ENCODE results near the gene HLF. TPM values are rescaled to one million over a fixed set of nuclear protein-coding genes. Genes with fewer than 3 reads are reported as not detected.

The HLF gene
- total RNA-seq, 2 experiments from 2014 or later = 0.19 to 0.32 TPM

DNA sequence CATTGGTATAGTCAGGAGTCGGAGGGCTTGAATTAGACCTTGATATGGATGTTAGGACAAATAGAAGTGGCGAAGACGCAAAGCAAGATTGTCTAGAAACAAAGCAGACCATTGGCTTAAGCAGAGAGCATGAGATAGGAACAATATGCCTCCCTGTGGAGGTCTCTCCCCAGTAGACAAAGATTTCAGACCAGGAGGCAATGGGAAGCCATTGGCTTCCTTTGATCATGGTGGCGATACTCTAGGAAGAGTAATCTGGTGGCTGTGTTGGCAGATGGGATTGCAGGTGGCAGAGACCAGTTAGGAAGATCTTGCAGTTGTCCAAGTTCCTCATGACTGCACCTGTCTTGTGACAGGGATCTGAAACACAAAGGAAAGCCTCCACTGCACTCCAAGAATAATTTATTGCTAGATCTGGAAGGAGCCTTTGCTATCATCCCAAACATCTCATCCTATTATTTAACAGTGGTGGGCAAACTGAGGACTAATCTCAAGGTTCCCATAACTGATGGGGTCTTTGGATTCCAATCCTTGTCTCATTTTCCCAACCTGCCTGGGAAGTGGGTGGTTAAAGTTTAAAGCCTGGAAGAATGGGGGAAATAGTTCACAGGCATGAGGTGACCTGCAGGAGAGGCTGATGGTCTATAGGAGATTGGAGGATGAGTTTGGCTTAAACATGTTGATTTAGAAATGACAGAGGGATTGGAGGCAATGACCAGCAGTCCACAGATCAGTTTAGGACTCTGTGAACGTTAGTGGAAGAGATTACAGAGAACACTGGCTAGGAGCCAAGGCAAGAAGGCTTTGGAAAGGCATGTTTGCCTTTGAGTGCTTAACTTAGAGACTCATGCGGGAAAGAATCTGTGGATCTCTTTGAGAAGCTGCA is 37.0 kb downstream of the HLF start:
- Mint-ChIP-seq H3K27ac (no peak overlapping the region), H3K27me3 (no peaks in the 10 kb centered on the region), H3K4me1 (no peaks in the 10 kb centered on the region), H3K9me3 (no peaks in the 10 kb centered on the region), H3K36me3 (no peaks in the 10 kb centered on the region), H3K4me3 (no peak overlapping the region)
- no peak for DNase-seq

DNA sequence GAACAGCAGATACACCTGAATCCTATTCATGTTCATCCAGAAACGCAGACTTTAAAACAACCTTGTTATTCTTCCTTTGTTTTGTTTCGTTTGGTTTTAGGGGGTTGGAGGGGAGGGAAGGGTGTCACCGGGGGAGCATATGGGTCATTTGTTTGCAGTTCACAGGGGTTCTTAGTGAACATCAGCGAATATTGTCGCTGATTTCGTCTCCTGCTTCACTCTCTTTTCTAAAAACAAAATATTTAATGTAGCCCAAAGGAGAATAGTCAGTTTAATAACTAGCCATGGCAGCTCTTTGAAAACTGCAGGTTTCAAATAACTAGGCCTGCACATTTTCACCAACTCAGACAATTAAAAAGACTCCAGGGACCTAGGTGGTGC is 37.6 kb downstream of the HLF start:
- Mint-ChIP-seq H3K4me3 (no peak overlapping the region), H3K4me1 (no peaks in the 10 kb centered on the region), H3K27ac (no peak overlapping the region), H3K9me3 (no peaks in the 10 kb centered on the region), H3K36me3 (no peaks in the 10 kb centered on the region), H3K27me3 (no peaks in the 10 kb centered on the region)
- no peak for DNase-seq

DNA sequence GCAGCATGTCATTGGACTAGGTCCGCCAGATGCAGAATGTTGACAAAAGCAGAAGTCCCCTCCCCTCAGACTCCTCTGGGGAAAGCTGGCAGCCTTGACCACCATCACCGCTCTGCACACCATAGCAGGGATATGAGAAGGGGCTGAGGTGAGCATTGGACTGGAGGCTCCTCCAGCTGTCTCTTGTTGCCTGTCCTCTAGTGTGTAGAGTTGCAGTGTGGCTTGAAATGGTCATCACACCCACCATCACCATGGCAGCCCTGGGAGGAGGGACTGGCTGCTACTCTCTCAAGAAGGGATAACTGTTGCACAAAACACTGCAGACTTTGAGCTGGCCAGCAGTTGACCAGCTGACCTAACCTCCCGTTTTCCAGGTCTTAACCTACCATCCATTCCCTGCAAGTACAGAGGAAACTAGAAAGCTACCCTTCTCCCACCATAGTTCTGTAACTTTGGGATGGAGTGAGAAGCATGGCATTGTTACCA is 38.3 kb downstream of the HLF start:
- Mint-ChIP-seq H3K4me1 (no peaks in the 10 kb centered on the region), H3K27me3 (no peaks in the 10 kb centered on the region), H3K9me3 (no peaks in the 10 kb centered on the region), H3K27ac (no peak overlapping the region), H3K4me3 (no peak overlapping the region), H3K36me3 (no peaks in the 10 kb centered on the region)
- no peak for DNase-seq

DNA sequence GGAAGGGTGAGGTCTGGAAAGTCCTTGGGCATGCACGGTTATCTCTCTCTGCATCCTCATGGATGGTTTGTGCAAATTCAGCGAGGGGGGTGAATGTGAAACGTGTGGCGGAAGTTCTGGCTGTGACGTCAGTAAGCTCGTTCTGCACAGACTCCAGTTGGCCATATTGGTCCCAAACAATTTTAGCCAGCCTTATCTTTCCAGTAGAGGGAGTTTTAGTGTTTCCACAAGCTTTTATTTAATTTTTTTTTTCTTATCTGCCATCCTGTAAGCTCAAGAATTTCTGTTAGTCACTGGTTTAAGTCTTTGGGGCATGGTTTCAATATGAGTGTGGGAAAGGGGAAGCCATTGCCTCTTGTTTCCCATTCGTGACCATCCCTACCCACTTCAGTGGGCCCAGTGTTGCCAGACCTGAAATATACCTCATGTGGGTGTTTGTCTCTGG is 39.0 kb downstream of the HLF start:
- DNase-seq = no peak
- H3K4me1 Mint-ChIP-seq = no peaks in the 10 kb centered on the region
- H3K4me3 Mint-ChIP-seq = no peak overlapping the region
- no peak overlapping the region for H3K27ac Mint-ChIP-seq
- no peaks in the 10 kb centered on the region for H3K9me3 Mint-ChIP-seq
- H3K27me3 Mint-ChIP-seq = no peaks in the 10 kb centered on the region
- H3K36me3 Mint-ChIP-seq = no peaks in the 10 kb centered on the region

DNA sequence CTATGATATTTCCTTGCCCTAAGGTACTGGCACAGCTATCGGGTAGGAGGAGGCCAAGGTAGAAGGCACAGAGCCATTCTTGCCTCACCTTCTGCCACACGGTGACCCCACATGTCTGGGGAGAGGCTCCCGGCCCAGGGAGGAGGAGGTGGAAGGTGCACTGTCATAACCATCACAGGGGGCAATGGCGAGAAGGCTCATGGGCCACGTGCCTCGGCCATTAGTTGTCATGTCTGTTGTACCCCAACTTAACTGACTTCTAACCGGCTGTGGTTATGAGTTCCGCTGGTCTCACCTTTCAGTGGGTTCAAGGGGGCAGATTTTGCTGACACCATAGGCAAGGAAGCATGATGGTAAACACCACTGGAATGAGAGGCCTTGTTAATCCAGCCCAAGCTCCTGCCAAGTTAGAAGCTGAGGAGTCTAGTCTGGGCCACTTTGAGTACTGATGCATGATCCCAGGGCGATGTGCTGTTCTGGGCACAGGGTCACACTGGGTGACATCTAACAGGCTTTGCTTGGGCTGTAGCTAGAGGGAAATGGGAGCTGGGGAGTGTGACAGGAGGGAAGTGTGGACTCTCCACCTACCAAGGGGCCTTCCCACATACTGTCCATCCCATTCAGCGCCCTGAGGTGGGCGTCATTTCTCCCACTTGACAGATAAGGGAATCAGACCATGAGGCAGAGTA is 39.6 kb downstream of the HLF start:
- H3K4me3 Mint-ChIP-seq = no peak overlapping the region
- no peaks in the 10 kb centered on the region for H3K4me1 Mint-ChIP-seq
- H3K27me3 Mint-ChIP-seq = no peaks in the 10 kb centered on the region
- no peak for DNase-seq
- no peaks in the 10 kb centered on the region for H3K9me3 Mint-ChIP-seq
- no peak overlapping the region for H3K27ac Mint-ChIP-seq
- H3K36me3 Mint-ChIP-seq = no peaks in the 10 kb centered on the region

DNA sequence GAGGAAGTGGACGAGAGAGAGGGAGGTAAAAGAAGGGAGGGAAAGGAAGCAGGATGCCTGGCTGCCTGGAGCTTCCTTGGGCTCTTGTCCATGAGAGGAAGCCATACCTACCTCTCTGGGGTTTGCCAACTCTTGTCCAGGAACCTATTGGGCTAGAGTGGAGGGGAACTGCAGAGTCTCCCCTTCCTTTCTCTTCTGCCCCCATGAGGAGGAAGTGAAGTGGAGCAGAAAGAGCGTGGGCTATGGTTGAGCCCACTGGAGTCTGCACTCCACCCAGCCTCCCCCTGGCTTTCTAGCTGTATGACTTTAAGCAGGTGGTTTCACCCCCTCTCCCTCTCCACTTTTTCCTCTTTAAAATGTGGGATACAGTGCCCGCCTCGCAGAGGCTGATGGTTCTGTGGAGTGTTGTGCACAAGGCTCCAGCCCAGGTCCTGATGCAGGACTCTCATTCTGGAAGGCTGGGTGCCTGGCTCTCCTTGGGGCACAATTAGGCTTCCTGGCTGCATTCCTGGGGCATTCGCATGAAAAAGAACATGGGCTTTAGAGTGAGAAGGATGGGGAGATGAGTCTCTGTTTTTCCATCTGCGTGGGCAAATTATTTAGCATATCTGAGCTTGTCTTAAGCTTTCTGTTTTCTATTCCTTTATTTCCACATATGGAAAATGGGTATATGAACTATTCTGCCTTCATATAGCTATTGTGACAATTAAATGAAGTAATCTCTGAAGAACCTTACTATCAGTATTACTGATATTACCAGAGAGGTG is 40.7 kb downstream of the HLF start:
- DNase-seq = no peak
- Mint-ChIP-seq H3K36me3 (no peaks in the 10 kb centered on the region), H3K4me1 (no peaks in the 10 kb centered on the region), H3K27ac (no peak overlapping the region), H3K27me3 (peaks cover 4% of the 10 kb centered on the region), H3K9me3 (no peaks in the 10 kb centered on the region), H3K4me3 (no peak overlapping the region)

DNA sequence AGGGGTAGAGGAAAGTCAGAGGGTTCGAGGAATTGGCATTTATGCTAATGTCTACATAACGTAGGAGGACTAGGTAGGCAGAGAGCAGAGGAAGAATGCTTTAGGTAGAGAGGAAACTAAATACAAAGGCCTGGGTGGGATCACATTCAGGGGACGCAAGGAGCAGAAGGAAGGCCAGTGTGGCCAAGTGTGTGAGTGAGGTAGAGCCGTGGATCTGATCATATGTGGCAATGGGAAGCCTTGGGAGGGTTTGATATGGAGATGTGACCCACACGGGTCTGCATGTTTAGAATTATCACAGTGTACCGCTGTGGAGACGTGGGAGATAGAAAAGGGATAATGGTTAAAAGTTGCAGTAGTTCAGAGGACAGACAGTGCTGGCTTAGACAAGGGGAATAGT is 43.1 kb downstream of the HLF start:
- Mint-ChIP-seq H3K27ac (no peak overlapping the region), H3K36me3 (no peaks in the 10 kb centered on the region), H3K27me3 (peaks cover 4% of the 10 kb centered on the region), H3K4me1 (no peaks in the 10 kb centered on the region), H3K9me3 (no peaks in the 10 kb centered on the region), H3K4me3 (no peak overlapping the region)
- DNase-seq = no peak

DNA sequence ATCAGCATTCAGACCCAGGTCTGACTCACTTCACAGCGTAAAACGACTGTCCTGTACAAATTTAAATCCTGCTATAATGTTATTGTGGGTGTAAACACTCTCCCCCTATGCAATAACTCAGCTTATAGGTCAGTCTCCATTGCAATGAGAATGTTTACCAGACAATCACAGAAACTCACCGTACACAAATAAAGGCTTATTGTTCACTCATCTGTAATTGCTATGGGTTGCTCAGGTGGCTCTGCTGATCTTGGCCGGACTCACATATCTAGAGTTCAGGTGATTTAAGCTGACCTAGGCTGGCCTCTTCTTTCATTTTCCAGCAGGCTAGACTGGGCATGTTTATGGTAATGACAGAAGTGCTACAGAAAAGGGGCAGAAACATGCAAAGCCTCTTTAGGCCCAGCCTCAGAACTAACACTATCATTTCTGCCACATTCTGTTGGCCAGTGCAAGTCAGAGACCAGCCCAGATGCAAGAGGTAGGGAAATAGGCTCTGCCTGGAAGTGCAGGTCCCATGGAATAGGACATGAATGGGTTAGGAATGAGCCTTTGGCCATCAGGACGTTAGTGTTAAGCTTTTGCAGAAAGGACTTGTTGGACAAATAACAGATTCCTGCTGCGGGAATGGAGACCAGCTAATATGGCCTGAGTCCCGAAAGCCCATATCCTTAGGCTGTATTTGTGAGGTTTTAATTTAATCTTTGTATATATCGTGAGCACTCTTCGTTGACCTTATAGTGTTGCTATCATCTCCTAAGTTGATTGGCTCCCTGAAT is 44.0 kb downstream of the HLF start:
- Mint-ChIP-seq H3K36me3 (no peaks in the 10 kb centered on the region), H3K27me3 (peaks cover 4% of the 10 kb centered on the region), H3K27ac (no peak overlapping the region), H3K4me1 (no peaks in the 10 kb centered on the region), H3K9me3 (no peaks in the 10 kb centered on the region), H3K4me3 (no peak overlapping the region)
- no peak for DNase-seq

DNA sequence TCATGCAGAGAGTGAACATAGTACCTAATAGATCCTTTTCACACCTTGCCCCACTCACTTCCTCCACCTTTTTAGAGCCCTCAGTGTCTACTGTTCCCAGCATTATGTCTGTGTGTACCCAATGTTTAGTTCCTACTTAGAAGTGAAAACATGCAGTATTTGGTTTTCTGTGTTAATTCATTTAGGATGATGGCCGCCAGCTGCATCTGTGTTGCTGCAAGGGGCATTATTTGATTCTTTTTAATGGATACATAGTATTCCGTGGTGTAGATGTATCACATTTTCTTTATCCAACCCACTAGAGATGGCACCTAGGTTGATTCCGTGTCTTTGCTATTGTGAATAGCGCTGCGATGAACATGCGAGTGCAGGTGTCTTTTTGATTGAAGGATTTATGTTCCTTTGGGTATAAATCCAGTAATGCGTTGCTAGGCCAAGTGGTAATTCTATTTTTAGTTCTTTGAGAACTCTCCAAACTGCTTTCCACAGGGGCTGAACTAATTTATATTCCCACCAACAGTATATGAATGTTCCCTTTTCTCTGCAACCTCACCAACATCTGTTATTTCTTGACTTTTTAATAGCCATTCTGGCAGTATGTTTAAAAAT is 47.1 kb downstream of the HLF start:
- peaks cover 4% of the 10 kb centered on the region for H3K27me3 Mint-ChIP-seq
- no peak overlapping the region for H3K27ac Mint-ChIP-seq
- DNase-seq = no peak
- H3K36me3 Mint-ChIP-seq = no peaks in the 10 kb centered on the region
- no peaks in the 10 kb centered on the region for H3K9me3 Mint-ChIP-seq
- no peaks in the 10 kb centered on the region for H3K4me1 Mint-ChIP-seq
- no peak overlapping the region for H3K4me3 Mint-ChIP-seq

DNA sequence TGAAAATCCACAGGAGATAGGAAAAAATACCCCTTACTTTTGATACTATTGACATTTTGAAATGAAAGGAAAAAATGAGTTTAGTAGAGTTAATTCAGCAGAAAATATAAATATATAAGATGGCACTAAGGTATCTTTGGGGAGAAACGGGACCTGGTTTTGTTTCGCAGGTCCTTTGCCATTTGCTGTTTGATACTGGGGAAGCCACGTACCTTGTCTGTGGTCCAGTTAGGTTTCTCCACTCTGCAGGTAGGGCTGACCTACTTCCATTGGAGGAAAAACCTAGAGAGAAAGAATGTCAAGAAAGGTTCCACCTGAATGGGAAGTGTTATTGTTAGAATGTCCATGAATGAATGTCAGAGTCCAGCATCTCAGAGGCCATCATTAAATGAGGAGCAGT is 48.1 kb downstream of the HLF start:
- H3K4me3 Mint-ChIP-seq = no peak overlapping the region
- H3K27me3 Mint-ChIP-seq = peaks cover 4% of the 10 kb centered on the region
- H3K9me3 Mint-ChIP-seq = no peaks in the 10 kb centered on the region
- no peaks in the 10 kb centered on the region for H3K4me1 Mint-ChIP-seq
- no peaks in the 10 kb centered on the region for H3K36me3 Mint-ChIP-seq
- no peak for DNase-seq
- no peak overlapping the region for H3K27ac Mint-ChIP-seq

DNA sequence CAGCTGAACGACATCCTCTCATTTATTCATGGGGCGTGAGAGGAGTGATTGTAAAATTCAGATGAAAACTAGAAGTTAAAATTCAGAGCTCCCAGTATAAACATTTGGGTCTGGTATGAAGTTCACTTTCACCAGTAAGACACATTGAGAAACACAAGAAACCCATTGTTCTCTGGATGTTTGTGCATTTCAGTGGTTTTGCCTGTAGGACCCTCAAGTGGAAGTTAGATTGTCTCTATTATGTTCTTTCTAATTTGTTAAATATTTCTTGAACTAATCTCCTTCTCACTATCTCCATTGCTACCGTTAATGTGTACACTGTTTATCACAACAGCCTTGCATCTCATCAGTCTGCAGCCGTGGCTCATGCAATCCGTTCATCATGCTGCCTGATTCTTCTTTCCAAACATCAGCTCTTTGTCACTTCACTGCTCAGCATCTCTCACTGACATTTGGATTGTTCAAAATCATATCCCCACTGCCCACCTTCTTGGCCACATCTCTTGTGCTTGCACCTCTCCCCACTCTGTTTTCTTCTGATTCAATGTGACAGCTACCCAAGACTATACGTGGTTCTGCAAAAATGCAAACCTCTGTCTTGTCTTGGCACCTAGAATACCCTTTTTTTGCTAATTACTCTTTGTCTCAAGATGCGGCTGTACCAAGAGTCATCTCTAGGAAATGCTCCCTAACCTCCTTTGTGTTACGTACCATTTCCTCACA is 49.5 kb downstream of the HLF start:
- Mint-ChIP-seq H3K4me1 (no peaks in the 10 kb centered on the region), H3K4me3 (no peak overlapping the region)

DNA sequence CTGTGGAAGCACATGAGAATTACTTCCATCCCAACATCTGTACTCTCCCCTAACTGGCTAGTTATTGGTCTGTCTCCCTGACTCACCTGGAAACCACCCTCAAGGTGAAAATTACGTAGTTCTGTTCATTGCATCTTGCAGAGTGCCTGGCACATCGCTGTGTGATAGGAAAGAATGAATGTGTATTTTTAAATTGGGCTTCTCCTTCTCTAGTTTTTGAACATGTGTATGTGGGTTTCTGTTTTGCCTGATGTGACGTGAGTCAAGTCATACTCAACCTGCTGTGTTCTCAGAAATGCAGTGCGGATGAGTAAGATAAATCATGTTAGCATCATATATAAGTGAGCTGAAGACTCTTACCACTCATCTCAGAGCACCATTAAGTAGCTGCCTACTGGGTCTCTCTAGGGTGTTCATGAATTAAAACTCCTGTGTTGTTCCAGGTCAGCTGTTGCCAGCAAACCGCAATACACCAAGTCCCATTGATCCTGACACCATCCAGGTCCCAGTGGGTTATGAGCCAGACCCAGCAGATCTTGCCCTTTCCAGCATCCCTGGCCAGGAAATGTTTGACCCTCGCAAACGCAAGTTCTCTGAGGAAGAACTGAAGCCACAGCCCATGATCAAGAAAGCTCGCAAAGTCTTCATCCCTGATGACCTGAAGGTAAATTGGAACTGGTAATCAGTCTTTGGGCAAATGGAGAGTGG is 50.2 kb downstream of the HLF start:
- DNase-seq = no peak
- no peaks in the 10 kb centered on the region for H3K36me3 Mint-ChIP-seq
- H3K27ac Mint-ChIP-seq = no peak overlapping the region
- no peaks in the 10 kb centered on the region for H3K4me1 Mint-ChIP-seq
- H3K4me3 Mint-ChIP-seq = no peak overlapping the region
- H3K27me3 Mint-ChIP-seq = peaks cover 3% of the 10 kb centered on the region
- H3K9me3 Mint-ChIP-seq = no peaks in the 10 kb centered on the region

More for the DNA sequence above, 49.5 kb downstream of the HLF start:
- no peak for DNase-seq
- no peaks in the 10 kb centered on the region for H3K9me3 Mint-ChIP-seq
- no peaks in the 10 kb centered on the region for H3K36me3 Mint-ChIP-seq
- H3K27ac Mint-ChIP-seq = no peak overlapping the region
- peaks cover 4% of the 10 kb centered on the region for H3K27me3 Mint-ChIP-seq

DNA sequence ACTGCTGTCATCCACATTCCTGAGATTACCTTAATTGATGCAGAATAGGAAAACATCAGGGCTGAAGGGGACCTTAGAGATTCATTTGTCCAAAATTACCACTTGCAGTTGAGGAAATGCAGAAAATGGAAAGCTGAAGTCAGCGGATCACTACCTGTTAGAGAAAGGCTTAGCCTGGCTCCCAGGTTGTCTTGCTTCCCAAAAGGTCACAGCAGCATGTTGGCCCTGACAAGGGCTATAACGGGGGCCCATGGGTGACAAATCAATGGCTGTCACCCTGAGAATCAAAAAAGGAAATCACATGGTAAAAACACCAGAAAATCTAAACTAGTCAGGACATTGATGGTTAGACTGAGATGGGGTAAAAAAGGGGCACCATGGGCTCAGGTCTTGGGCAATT is 51.7 kb downstream of the HLF start:
- Mint-ChIP-seq H3K9me3 (no peaks in the 10 kb centered on the region), H3K36me3 (no peaks in the 10 kb centered on the region), H3K27ac (no peak overlapping the region), H3K4me3 (no peak overlapping the region), H3K27me3 (no peaks in the 10 kb centered on the region), H3K4me1 (no peaks in the 10 kb centered on the region)
- no peak for DNase-seq
